HT1080 (cell line): Measurements from ENCODE around the gene UBE2L3. TPM values are rescaled to one million over a fixed set of nuclear protein-coding genes. Genes with fewer than 3 reads are reported as not detected.
A peak's percentile ranks its signal among the peaks of the same experiment; 100 is the strongest.
"Not testable (repeated sequence)": the region's sequence is repeated elsewhere in the genome, so short reads cannot be mapped to it uniquely, and the experiment has no call there.

ENCODE experiments used
- DNase-seq: peaks from one replicate; pipeline ENCODE4 v3.0.0-alpha.2; 2015; ENCODE audit warnings: low read depth
- total RNA-seq: library from RNA; depleted of rRNA; stranded (reverse); fragments of >200 nt; shearing (Covaris generic); gene quantifications from 2 replicates; pipeline ENCODE4 v1.2.3, GENCODE V29; 2014

UBE2L3 gene
- total RNA-seq, 1 experiment from 2014 or later, result 114 TPM

DNA sequence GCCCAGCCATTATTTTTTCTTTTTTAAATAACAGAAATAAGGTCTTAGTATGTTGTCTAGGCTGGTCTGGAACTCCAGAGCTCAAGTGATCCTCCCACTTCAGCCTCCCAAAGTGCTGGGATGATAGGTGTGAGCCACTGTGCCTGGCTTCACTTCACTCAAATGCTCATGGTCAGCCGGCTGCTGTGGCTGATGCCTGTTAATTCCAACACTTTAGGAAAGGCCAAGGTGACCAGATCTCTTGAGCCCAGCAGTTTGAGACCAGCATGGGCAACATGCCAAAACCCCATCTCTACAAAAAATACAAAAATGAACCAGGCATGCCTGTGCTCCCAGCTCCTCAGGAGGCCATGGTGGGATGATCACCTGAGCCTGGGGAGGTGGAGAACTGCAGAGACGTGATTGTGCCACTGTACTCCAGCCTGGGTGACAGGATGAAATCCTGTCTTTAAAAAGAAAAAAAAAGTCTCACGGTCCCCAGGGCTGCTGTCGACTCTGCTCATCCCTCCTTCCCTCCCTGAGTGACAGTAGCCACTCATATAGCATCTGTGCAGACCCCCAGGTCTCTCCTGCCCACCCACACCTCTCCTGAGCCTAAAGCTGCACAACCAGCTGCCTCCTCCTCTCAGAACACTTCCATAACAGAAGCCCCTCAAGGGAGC, 58.7 kb downstream of the UBE2L3 start:
- no peak for DNase-seq

- no peak for DNase-seq
Measured at GRCh38 chr22:21626735-21627469, 59.4 kb downstream of the UBE2L3 start.

DNA sequence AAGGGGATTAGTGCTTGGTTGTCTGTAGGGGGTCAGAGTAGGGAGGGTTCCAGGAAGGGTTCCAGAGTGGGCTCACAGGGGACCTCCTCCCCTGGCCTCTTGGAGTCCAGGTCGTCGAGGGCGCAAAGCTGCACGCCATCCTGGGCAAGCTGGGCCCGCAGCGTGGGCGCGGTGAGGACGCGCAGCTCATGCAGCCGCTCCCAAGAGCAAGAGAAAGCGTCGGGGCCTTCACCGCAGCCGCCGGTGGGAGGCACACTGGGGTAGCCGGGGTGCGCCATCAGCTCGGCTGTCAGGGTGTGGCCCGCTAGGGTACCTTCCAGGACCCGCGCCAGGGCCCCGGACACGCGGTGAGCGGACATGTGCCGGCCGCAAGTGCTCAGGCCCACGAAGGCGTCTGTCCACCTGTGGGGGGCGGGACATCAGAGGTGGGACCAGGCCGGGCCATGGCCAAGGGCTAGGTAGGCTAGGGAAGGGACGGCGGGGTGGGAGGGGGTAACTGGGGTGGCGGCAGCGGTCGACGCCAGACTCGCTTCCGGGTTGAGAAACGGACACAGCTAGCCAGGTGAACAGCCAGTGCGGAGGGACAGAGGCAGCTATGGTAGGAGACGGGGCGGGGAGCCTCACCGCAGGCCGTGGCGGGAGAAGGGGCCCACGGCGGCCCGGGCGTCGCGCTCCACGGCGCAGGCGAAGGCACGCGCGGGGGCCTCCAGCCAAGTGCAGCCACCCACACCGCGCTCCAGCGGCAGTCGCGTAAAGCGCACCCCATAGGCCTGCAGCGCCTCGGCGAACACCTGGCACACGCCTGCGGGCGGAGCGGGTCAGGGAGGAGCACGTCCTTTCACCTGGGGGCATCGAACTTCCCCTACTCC, 61.1 kb downstream of the UBE2L3 start:
- DNase-seq, result no peak

- DNase-seq, result peak; percentile 85
Measured at GRCh38 chr22:21629255-21630149, 62.0 kb downstream of the UBE2L3 start, which contains the start of gene YDJC. Gene YDJC, minus strand, starts transcription at chr22:21630022. Its CDS starts 8 bp downstream, at chr22:21630014.

DNA sequence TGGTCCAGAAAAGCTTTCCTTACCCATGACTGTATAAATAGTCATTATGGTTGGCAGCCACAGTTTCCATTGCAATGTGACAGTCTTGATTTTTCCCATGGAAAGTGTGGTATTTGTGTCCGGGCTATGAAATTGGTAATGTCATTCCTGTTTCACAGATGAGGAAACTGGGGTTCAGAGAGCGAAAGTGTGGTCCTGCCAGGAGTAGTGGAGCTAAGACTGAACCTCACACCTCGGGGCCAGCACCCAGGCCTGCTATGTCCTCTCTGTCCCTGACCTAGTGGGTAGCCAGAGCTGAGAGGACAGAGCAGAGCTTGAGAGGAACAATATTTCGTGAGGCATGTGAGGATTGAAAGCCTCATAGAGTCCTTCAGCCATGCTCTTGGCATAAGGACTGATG, 63.5 kb downstream of the UBE2L3 start:
- no peak for DNase-seq

DNA sequence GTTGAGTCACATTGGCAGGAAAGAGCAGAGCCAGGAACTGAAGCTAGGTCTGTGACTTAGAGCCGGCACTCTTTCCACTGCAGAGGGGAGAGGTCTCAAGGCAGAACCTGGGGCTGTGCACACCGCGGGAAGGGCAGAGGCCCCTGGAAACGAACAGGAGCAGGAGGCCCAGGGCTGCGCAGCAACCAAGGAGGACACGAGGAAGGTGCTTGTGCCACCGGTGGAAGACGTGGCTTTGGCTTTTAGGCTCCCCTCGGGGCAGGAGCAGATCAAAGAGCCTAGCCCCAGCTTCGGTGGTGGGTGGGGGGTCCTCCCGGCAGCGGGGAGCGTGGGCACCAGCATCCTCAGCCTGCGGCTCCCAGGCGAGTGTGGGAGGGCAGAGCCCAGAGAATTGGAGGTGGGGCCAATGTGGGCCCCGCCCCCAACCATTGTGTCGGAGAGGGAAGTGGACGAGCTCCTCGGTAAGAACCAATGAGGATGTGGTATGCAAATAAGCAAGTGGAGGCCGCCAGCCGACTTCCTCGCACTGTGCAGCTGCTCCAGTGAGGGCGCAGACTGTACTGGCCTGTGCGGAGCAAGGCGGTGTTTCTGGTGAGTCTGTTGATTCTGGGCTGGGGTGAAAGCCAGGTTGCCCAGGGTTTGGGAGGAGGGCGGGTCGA, 64.9 kb downstream of the UBE2L3 start, which contains the start of gene CCDC116:
Gene CCDC116, plus strand, starts transcription at position 524 of the 659 bp plus-strand sequence. CDS start 422 bp downstream, outside the sequence.
- peak; percentile 29 for DNase-seq

- no peak for DNase-seq
Measured at GRCh38 chr22:21632931-21633330, 65.4 kb downstream of the UBE2L3 start.

DNA sequence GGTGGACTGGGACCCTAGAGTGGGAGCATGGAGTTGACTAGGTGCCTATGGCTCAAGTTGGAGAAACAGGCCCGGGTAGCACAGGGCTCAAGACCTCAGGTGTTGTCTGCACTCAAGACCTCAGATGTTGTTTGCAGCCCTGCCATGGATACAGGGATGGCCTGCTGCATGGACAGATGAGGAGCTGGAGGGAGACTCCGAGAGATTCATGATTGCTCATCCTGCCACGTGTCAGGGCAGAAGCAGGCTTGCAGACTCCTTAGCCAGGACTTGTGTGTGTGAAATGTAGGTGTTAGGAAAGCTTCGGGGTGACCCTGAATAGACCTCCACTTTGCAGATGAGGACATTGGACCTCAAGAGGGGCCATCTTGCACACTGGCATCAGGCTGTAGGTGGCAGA, 66.0 kb downstream of the UBE2L3 start:
- no peak for DNase-seq

GRCh38 chr22:21634081-21634480, 66.6 kb downstream of the UBE2L3 start:
- DNase-seq, result no peak

DNA sequence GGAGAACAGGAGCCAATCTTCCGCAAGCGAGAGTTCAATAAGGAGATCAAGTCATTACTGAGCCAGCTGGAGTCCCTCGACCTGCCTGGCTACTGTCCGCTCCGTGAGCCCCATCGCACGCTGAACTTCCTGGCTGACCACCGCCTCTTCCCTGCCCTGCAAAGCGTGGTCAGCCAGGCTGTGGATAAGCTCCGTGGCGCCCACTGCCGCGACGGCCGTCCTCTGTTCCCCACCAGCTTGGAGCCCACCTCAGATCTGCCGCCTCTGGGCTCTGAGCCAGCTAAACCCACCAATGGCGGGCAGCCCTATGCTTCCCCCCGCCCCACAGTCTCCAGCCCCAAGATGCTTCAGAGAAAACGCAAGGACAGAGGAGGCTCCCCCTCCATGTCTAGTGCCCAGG, 67.3 kb downstream of the UBE2L3 start:
- DNase-seq, result no peak

GRCh38 chr22:21635771-21636510, 68.4 kb downstream of the UBE2L3 start:
- no peak for DNase-seq

GRCh38 chr22:21636629-21637218, 69.2 kb downstream of the UBE2L3 start:
- DNase-seq, result no peak

DNA sequence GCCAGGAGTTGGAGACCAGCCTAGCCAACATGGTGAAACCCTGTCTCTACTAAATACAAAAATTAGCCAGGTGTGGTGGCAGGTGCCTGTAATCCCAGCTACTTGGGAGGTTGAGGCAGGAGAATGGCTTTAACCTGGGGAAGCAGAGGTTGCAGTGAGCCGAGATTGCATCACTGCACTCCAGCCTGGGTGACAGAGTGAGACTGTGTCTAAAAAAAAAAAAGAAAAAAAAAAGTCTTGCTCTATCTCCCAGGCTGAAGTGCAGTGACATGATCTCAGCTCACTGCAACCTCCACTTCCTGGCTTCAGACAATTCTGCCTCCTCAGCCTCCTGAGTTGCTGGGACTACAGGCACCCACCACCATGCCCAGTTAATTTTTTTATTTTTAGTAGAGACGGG, 69.9 kb downstream of the UBE2L3 start:
- not testable (repeated sequence) for DNase-seq

GRCh38 chr22:21639359-21639758, 71.8 kb downstream of the UBE2L3 start:
- DNase-seq, result no peak

- no peak for DNase-seq
Measured at GRCh38 chr22:21640810-21641209, 73.3 kb downstream of the UBE2L3 start.

- peak; percentile 57 for DNase-seq
Measured at GRCh38 chr22:21641417-21641788, 73.9 kb downstream of the UBE2L3 start.

DNA sequence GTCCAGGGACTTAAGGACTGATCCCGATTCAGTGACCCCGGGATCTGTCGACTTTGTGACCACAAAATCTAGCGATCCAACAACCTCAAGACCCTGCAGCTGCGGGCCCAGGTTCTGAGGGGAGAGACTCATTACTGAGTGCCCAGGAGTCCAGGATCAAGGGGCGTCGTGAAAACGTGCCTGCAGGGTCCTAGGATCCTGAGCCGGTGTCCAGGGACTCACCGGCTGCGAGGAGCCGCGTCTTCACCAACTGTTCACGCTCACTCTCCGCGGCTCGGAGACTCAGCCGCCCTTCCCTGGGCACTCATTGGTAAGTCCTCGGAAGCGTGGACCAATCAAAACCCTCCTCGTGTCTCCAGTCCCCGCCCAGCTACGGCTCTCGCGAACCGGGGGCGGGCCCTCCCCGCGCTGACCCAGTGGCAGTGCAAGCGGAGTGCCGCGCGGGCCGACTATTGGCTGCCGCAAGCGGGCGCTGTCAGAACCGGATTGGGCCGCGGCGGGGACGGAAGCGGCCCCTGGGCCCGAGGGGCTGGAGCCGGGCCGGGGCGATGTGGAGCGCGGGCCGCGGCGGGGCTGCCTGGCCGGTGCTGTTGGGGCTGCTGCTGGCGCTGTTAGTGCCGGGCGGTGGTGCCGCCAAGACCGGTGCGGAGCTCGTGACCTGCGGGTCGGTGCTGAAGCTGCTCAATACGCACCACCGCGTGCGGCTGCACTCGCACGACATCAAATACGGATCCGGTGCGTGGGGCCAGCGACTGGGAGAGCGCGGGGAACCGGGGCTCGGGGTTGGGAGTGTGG, 74.5 kb downstream of the UBE2L3 start, which contains the start of gene SDF2L1:
Gene SDF2L1, plus strand, starts transcription at position 514 of the 795 bp plus-strand sequence. Its CDS starts 35 bp downstream, at position 549.
- DNase-seq, result peak; percentile 99
